8988T (cell line): ENCODE data around the gene SUPT3H.
"Not testable (repeated sequence)": the region's sequence is repeated elsewhere in the genome, so short reads cannot be mapped to it uniquely, and the experiment has no call there.

Experiments
- DNase-seq: peaks from one replicate; pipeline ENCODE4 v3.0.0; 2011

SUPT3H gene

GRCh38 chr6:45253453-45253852, 124.3 kb downstream of the SUPT3H start:
- DNase-seq: no peak

- DNase-seq: no peak
Measured at GRCh38 chr6:45231660-45232059, 146.1 kb downstream of the SUPT3H start.

- no peak for DNase-seq
Measured at GRCh38 chr6:45229416-45229815, 148.3 kb downstream of the SUPT3H start.

GRCh38 chr6:45226081-45226480, 151.7 kb downstream of the SUPT3H start:
- DNase-seq: no peak

- no peak for DNase-seq
Measured at GRCh38 chr6:45222380-45222779, 155.4 kb downstream of the SUPT3H start.

GRCh38 chr6:45215759-45216158, 162.0 kb downstream of the SUPT3H start:
- no peak for DNase-seq

- DNase-seq: no peak
Measured at GRCh38 chr6:45212976-45213375, 164.8 kb downstream of the SUPT3H start.

GRCh38 chr6:45209762-45210161, 168.0 kb downstream of the SUPT3H start:
- DNase-seq: no peak

- no peak for DNase-seq
Measured at GRCh38 chr6:45206793-45207492, 170.8 kb downstream of the SUPT3H start.

- DNase-seq: no peak
Measured at GRCh38 chr6:45201484-45201883, 176.2 kb downstream of the SUPT3H start.

GRCh38 chr6:45200510-45200909, 177.2 kb downstream of the SUPT3H start:
- DNase-seq: no peak

- DNase-seq: no peak
Measured at GRCh38 chr6:45199554-45199953, 178.2 kb downstream of the SUPT3H start.

GRCh38 chr6:45196121-45196520, 181.6 kb downstream of the SUPT3H start:
- DNase-seq: no peak

- no peak for DNase-seq
Measured at GRCh38 chr6:45195137-45195536, 182.6 kb downstream of the SUPT3H start.

GRCh38 chr6:45192556-45192955, 185.2 kb downstream of the SUPT3H start:
- DNase-seq: no peak

- DNase-seq: no peak
Measured at GRCh38 chr6:45191414-45191813, 186.3 kb downstream of the SUPT3H start.

GRCh38 chr6:45187836-45188235, 189.9 kb downstream of the SUPT3H start:
- DNase-seq: no peak

GRCh38 chr6:45185403-45186251, 192.1 kb downstream of the SUPT3H start:
- DNase-seq: no peak

- no peak for DNase-seq
Measured at GRCh38 chr6:45184937-45185336, 192.8 kb downstream of the SUPT3H start.

- DNase-seq: no peak
Measured at GRCh38 chr6:45184040-45184439, 193.7 kb downstream of the SUPT3H start.

- DNase-seq: not testable (repeated sequence)
Measured at GRCh38 chr6:45176373-45176772, 201.4 kb downstream of the SUPT3H start.

GRCh38 chr6:45175272-45175671, 202.5 kb downstream of the SUPT3H start:
- DNase-seq: no peak

- no peak for DNase-seq
Measured at GRCh38 chr6:45174045-45174444, 203.7 kb downstream of the SUPT3H start.

GRCh38 chr6:45171380-45171779, 206.4 kb downstream of the SUPT3H start:
- no peak for DNase-seq
